GM21515 (cell line): ENCODE data around the gene RELL1.

Source experiments
- ATAC-seq: cut with Tn5 transposase; IDR thresholded peaks from one replicate; pipeline ENCODE4 v1.9.1; 2021; ENCODE audit not compliant: unreplicated experiment

Gene RELL1

DNA sequence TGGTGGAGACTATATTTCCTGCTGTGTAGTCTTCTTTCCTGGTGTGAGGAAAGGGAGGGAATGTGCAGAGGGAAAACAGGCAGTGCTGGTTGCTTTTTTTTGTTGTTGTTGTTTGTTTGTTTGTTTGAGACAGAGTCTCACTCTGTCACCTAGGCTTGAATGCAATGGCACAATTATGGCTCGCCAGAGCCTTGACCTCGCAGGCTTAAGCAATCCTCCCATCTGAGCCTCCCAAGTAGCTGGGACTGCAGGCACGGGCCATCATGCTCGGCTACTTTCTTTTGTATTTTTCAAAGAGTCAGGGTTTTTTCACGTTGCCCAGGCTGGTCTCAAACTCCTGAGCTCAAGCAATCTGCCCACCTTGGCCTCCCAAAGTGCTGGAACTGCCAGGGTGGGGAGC is 82.5 kb downstream of the RELL1 start:
- ATAC-seq, result no peak

DNA sequence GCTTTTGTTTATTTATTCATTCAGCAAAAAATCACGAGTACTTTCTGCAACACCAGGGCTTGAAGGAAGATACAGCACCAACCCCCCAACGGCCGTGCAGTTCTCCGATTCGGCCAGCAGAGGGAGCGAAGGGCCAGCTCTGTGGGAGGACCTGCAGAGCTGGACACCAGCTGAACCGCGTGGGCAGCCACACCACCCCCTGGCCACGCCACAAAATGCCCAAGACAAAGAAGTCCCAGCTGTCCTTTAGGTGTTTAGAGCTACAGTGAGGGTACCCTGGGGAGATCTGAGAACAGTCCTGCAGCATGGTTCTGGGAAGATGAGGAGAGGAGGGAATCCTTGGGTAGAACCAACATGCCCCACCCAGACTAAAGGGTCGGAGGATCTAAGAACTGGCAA is 83.1 kb downstream of the RELL1 start:
- peak; percentile 86 for ATAC-seq

DNA sequence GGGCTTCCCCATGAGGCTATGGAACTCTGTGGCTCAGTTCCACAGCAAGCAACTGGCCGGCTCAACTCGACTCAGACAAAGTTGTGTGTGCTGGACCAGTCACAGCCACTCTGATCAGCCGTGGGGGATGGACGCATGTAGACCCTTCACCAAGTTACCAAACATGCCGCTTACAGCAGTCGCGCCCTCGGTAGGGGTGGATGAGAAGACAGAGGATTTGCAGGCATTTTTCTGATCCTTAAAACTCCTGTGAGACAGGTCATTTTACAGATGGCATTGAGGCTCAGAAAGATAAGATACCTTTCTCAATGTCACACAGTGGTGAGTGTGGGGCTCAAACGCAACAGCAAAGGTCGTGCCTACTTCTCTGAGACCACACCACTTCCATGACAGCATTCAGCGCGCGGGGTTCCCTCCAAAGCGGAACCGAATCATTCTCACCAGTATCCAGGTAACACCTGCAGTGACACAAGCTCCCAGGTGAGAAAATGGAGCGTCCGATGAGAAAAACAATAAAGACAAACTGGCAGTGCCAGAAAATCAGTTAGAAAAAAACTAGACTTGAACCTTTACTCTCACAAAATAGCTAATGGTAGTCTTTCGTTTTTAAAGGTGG is 83.6 kb downstream of the RELL1 start:
- no peak for ATAC-seq

DNA sequence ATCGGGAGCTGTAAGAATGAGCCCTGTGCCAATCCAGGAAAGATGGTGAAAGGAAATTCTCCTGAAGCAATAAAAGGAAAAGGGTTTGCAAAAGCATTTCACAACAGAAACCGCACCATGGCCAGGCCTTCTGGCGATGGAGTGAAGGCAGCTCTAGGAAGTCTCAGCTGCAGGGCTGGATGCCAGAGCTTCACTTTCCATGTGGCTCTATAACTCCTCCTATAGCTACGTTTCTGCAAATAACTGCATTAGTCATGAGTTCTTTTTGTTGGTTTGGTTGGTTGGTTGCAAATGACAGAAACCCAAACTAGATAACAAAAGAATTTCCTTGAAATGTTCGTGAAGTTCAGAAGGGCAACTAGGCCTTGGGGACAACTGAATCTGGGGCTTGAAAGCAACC is 84.6 kb downstream of the RELL1 start:
- no peak for ATAC-seq

DNA sequence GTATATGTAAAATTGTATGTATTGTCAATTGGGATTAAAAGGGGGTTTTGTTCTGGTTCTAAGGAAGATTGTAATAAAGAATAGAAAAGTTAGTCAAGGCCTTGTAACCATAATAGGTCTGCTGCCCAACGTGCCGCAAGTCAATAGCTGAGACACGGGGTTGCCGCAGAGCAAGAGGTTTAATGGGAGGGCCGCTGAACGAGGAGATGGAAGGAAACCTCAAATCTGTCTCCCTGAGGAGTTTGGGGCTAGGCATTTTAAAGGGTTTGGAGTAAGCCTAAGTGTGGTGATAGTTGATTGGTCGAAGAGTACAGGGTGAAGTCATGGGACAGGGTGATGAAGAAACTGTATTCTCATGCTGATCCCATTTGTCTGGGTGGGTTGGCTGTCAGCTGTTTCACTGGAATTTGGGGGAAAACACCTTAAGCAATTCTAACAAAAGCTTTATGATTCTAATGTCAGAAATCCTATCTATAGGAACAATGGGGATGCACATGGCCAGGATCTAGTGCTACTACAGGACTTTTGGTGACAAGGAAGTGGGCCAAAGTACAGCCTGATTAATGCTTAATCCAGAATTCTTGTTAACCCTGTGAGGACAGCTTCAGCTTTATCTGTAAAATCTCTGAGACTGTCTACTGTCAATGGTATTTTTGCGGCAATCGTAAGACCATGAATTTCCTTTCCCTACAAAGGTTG is 86.9 kb downstream of the RELL1 start:
- no peak for ATAC-seq

DNA sequence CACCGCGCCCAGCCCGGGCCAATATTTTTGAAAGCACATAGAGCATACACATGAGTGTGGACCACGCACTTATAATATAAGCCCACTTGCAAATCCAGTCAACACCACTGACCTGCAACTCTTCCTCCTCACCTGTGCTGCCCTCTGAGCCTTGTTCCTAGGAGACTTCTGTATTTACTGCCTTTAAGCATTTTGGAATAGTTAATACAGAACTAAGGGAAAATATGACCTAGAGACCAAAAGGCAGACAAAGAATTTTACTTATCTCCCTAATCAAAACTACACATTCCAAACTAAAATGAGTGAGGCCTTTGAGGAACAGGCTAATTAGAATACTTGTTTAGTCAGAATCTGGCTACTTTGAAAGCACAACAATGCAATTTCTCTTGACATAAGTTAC is 89.1 kb downstream of the RELL1 start:
- no peak for ATAC-seq

DNA sequence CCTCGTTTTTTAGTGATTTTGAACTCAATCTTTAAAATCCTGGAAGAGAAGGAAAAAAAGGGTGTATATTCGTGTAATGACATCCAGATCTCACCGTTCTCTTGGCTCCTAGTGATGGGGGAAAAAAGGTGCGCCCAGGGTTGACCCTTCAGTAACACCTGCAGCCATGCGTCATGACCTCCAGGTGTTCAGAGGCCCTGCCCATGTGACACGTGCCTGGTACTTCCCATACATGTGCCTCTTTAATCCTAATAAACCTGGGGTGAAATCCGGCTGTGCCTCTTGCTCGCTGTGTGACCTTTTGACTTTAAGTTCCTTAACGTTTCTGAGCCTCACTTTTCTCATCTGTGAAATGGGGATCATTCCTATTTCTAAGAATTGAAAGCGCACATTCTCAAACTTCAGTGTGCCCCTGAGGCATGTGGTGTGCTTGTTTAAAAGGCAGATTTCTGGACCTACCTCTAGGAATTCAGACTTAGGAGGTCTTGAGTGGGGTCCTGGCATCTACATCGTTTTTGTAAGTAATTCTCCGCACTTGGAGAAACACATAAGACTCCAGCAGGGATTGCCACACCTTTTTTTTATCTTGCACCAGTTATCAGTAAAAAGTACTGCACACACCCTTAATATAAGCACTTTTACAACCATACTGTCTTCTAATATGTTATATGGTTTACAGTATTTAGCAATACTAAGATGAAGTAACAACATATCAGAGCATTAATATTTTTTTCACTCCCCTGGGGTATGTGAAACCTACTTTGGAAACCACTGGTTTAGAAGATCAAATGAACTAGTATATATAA is 90.1 kb downstream of the RELL1 start:
- ATAC-seq, result no peak

DNA sequence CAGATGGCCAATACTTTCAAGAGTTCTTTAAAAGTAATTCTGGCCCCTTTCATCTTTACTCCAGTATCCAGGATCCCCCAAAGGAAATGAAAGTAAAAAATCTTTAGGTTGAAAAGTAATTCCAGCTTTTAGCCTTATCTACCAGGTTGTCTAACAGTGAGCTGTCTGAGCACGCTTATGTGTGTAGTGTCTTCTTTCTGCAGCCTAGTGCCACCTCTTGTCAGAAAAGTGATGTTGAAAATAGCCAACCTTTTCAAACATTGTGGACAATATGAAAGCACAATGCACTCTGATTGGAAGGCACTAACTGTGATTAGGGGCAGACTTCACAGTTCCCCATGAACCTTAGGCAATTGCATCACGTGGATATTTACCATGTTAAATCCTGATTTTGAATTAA is 92.1 kb downstream of the RELL1 start:
- ATAC-seq, result no peak

DNA sequence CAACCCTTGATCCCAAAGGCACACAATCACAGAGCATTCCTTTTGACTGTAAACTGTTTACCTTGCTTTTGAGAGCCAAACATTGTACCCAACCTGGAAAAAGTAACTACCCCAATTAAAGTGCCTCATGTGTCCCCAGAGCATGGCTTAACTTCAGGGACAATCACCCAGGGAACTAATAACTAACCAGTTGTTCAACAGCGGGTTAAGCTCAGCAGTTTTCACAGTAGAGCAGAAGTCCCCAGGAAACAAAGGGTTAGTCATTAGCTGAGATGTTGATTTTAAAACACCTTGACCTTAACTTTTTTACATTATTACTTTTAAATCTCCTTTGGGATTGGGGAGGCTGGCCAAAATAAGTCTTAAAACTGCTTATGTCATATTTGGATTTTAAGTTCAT is 94.8 kb downstream of the RELL1 start:
- no peak for ATAC-seq

DNA sequence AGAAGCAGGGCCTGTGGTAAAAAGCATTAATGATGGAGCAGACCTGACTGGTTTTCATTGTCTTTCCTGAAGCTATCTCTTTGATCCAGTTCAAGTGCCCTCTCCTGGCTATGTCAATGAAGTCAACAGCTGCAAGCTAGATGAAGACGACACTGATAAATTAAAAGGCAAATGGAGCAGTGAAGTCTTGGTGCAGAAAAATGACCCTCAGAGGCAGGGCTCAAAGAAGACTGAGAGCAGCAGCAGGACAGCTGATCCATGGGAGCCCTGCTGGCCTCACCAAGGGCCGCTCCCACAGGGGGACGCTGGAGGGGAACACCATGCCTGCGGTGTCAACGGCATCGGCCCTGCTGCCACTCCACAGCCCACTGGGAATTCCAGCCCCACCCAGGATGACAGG is 96.2 kb downstream of the RELL1 start:
- ATAC-seq, result no peak

DNA sequence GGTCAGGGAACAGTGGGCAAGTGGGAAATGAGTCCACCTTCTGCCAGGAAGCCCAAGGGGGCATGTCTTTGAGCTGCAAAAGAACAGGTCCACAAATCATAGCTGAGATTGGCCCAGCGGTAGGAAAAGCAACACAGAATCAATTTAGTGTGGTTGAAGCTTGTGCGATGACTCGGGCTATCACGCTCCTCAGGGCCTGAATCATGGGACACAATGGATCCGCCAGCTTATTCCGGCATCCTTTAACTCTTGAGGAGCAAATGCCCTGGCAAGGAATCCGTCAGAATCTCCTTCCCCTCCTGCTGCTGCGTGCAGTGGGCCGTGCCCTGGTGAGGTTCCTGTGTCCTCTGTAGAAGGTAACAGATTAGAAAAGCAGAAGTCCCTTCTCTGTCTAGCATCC is 98.0 kb downstream of the RELL1 start:
- ATAC-seq, result no peak

DNA sequence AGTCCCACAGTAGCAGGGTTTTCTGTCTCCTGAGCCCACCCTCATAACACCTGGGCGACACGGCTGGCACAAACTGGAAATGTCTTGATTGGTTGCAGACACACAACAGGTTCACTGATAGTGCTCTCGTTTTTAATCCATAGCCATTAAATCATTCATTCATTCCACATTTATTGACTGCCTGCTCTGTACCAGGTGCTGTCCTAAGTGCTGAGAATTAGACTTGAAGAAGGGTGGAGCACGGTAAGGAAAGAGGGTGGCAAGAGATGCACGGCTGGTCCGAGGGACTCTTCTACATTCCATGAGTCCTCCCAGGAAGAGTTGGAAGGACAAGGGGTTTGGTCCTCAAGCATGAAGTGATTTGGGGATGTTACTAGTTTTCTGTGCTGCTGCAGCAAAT is 100.0 kb downstream of the RELL1 start:
- ATAC-seq, result no peak

DNA sequence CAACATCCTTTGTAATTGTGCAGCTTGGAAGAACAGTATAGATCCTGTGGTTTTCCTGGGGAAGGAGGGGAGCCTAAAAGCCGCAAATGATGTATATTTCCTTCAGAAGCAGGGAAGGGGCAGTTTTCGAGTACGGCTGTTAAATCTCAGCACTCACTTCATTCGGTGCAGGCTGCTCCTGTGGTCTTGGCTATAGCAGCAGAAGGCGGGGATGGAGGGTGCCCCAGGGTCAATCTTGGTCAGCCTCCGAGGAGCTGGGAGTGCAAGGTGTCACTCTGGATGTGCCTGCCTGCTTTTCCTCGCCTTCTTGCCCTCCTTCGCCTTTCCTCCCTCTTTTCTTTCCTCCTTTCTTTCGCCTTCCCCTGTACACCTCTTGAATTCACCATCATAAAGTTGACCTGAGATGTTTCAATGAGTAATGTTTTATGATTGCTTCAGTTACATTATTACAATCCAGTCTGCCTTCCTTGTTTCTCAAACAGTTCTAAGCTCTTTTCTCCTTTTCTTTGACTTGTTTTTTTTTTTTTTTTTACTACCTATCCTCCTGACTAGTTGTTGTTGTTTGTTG is 101.6 kb downstream of the RELL1 start:
- no peak for ATAC-seq

DNA sequence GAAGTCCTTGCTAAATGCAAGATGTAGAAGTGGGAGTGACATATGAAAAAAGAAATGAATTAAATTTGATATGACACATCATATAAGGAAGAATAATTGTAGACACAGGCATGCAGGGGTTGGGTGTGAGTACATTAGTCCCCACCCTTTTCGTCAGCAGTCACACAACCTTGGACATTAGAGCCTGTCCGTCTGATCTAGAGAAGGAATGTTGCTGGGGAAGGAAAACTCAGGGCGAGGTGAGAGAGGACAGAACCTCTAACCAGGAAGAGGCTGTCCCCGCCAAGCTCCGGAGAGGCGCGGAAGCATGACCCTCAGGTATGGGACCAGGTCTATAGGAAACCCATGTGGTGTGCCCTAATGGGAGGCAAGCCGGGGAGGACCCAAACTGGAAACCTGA is 102.1 kb downstream of the RELL1 start:
- ATAC-seq, result no peak

DNA sequence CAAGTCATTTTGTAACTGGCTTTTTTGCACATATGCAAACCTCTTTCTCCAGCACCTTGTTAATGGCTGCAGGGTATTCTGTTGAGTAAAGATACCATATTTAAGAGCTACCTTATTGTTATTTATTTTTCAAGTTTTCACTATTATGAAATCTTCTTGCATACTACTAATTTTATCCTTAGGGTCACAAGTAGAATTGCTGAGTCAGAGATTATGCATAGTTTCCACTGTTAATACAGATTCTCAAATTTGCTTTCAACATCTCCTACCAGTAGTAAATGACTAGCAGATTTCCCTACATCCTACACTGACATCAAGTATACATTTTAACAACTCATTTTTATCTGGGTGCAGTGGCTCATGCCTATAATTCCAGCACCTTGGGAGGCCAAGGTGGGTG is 112.6 kb downstream of the RELL1 start:
- no peak for ATAC-seq

DNA sequence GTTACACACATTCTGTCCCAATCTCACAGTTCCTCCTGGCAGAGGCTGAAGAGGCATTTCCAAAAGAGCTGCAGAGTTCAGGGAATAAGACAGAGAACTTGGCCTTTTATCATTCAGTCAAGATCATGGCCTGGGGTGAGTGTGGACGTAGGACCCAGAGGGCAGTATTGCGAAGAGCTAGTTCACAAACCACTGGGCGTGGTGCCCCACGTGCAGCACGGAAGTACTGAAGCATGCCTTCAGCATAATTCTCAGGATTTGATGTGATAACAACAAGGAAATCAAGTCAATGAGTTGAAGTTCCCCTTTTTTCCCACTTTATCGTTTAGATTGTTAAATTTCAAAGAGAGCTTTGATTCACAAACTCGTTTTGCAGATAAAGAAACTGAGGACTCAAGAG is 117.7 kb downstream of the RELL1 start:
- ATAC-seq, result no peak

DNA sequence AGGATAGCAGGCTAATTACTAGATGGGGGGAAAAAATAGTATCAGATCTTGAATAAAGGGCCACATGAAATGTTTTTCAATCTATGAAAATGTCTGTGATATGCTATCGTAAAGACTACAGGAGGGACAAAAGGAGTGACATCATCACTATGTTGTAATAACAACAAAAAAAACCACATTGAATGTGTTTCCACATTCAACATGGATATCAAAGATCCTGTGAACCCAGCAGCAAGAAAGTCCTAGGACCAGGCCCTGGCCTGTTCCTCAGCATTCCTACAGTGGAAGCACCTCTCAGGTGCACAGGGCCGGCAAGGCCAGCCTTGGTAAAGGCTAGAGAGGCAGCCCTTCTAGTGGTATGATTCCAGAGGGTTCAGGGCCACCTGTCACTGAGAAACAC is 118.3 kb downstream of the RELL1 start:
- ATAC-seq, result no peak

DNA sequence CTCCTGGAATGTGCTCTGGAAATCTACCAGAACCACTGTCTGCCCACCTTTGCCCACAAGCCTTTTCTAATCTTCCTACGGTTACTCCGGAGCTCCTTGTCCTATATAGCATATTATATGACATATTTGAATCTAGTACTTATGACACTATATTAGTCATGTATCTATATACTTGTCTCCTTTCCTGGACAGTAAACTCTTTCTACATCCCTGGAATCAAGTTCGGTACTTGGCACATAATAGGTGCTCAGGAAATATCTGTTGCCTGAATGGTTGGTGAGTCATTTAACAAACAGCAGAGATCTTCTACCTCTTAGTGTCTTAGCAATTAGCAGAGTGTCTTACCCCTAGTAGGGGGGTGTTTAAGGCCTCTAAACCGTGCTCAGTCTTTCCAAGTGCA is 123.6 kb downstream of the RELL1 start:
- no peak for ATAC-seq

DNA sequence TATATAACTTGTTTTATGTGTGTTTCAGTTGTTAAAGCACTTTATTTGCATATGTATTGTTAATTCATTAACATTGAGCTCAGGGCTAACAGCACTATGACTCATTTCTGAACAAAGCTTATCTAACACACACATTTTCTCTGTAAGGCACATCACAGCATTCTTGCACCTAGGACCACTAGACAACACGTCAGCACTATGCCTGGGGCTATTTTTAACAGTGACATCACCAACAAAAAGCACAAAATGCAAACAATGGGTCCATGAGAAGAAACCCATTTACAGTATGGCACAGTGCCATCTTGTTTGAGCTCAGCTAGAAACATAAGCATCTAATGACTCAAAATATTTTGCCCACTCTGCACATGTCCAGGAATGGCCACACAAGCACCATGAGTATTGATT is 124.4 kb downstream of the RELL1 start:
- peak; percentile 81 for ATAC-seq

DNA sequence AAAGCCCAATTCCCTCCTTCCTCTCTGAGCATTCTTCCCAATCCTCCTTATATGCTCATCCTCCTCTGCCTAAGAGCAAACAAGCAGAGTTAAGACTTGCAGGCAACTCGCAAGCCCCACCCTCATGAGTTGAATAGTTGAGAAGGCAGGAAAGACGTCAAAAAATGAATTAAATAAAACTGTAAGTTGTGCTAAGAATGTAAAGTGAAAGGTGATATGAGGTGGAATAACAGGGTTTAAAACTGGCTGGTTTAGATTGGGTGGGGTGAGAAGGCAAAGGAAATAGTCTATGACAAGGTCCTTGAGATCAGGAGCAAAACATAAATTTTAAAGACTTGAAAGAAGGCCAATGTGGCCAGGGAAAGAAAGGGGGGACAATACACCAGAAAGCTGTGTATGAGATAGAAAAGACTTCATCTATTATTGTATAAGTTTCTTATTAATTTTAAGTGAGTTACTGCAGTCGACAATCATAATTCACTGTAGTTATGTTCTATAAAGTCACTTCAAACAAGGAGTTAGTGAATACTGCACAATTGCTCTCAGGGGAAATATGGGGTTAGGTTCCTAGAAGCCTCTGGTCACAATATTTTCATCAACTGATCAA is 124.9 kb downstream of the RELL1 start:
- peak; percentile 6 for ATAC-seq
